C4-2B (cell line): ENCODE measurements around the gene DLGAP4.

ENCODE experiments used
- H3K27ac ChIP-seq: fragments of 450-650 bp; 2 replicates; pipeline ENCODE4 v1.5.1; 2017
- CTCF ChIP-seq: fragments of 450-650 bp; conservative IDR thresholded peaks from 2 replicates; pipeline ENCODE4 v1.5.1; 2017; ENCODE audit warnings: mild to moderate bottlenecking
- ZFX ChIP-seq: fragments of 450-650 bp; IDR thresholded peaks from 2 replicates; pipeline ENCODE4 v1.6.1; 2017

Gene DLGAP4

GRCh38 chr20:36364506-36364905, 58.4 kb downstream of the DLGAP4 start:
- TF ChIP-seq ZFX (no peak), CTCF (no peak)
- no peak overlapping the region for H3K27ac ChIP-seq

GRCh38 chr20:36366623-36367369, 60.7 kb downstream of the DLGAP4 start:
- no peak overlapping the region for H3K27ac ChIP-seq
- TF ChIP-seq CTCF (no peak), ZFX (no peak)

- no peak for TF ChIP-seq ZFX
- TF ChIP-seq CTCF: no peak
- H3K27ac ChIP-seq: no peak overlapping the region
Observed at GRCh38 chr20:36367370-36367745, 61.2 kb downstream of the DLGAP4 start.

- H3K27ac ChIP-seq: no peak overlapping the region
- TF ChIP-seq ZFX: no peak
- TF ChIP-seq CTCF: no peak
Observed at GRCh38 chr20:36367907-36368799, 62.0 kb downstream of the DLGAP4 start.

- H3K27ac ChIP-seq: no peak overlapping the region
- no peak for TF ChIP-seq ZFX
Observed at GRCh38 chr20:36368869-36369268, 62.7 kb downstream of the DLGAP4 start.

GRCh38 chr20:36369739-36370138, 63.6 kb downstream of the DLGAP4 start:
- no peak overlapping the region for H3K27ac ChIP-seq

More at GRCh38 chr20:36369739-36370138, 63.6 kb downstream of the DLGAP4 start:
- no peak for TF ChIP-seq CTCF
- TF ChIP-seq ZFX: no peak
